Hepatocyte (in vitro differentiated cells): ENCODE measurements around the gene PIP5K1C. TPM values are rescaled to one million over a fixed set of nuclear protein-coding genes. Genes with fewer than 3 reads are reported as not detected.

Source experiments
- DNase-seq: peaks from one replicate; pipeline ENCODE4 v3.0.0-alpha.2; 2016; ENCODE audit warnings: low spot score
- H2AFZ ChIP-seq: fragments of 200-600 bp; sonication (generic); 2 replicates; pipeline ENCODE4 v1.6.0; 2016; ENCODE audit warnings: antibody characterized with exemption, mild to moderate bottlenecking
- H3K27ac ChIP-seq: fragments of 200-600 bp; sonication (generic); 2 replicates; pipeline ENCODE4 v1.5.1; 2016; ENCODE audit warnings: mild to moderate bottlenecking
- H3K27me3 ChIP-seq: fragments of 200-600 bp; sonication (generic); 2 replicates; pipeline ENCODE4 v1.6.1; 2016
- H3K36me3 ChIP-seq: fragments of 200-600 bp; sonication (generic); replicated peaks from 2 replicates; pipeline ENCODE4 v1.5.1; 2016; ENCODE audit warnings: low read depth; ENCODE audit not compliant: insufficient read depth
- H3K4me1 ChIP-seq: fragments of 200-600 bp; sonication (generic); 2 replicates; pipeline ENCODE4 v1.5.1; 2016; ENCODE audit warnings: mild to moderate bottlenecking, moderate library complexity; ENCODE audit not compliant: insufficient read depth
- H3K4me2 ChIP-seq: fragments of 200-600 bp; sonication (generic); 2 replicates; pipeline ENCODE4 v1.6.0; 2016
- H3K4me3 ChIP-seq: fragments of 200-600 bp; sonication (generic); 2 replicates; pipeline ENCODE4 v1.5.1; 2016; ENCODE audit warnings: mild to moderate bottlenecking
- H3K79me2 ChIP-seq: fragments of 200-600 bp; sonication (generic); 2 replicates; pipeline ENCODE4 v1.6.0; 2017; ENCODE audit warnings: mild to moderate bottlenecking
- H3K9me2 ChIP-seq: fragments of 200-600 bp; sonication (generic); replicated peaks from 2 replicates; pipeline ENCODE4 v1.6.0; 2017; ENCODE audit warnings: mild to moderate bottlenecking; ENCODE audit not compliant: insufficient read depth
- H3K9me3 ChIP-seq: fragments of 200-600 bp; sonication (generic); 2 replicates; pipeline ENCODE4 v1.5.1; 2016; ENCODE audit warnings: low read depth, mild to moderate bottlenecking
- H4K20me1 ChIP-seq: fragments of 200-600 bp; sonication (generic); 2 replicates; pipeline ENCODE4 v1.6.0; 2016; ENCODE audit warnings: mild to moderate bottlenecking; ENCODE audit not compliant: insufficient read depth, poor library complexity, severe bottlenecking
- CTCF ChIP-seq: fragments of 200-600 bp; sonication (generic); IDR thresholded peaks from 2 replicates; pipeline ENCODE4 v1.5.1; 2016; ENCODE audit warnings: antibody characterized with exemption, mild to moderate bottlenecking; ENCODE audit not compliant: poor library complexity
- EZH2 ChIP-seq: fragments of 200-600 bp; sonication (generic); IDR thresholded peaks from 2 replicates; pipeline ENCODE4 v1.6.1; 2016; ENCODE audit warnings: antibody characterized with exemption, mild to moderate bottlenecking, borderline replicate concordance
- EZH2phosphoT487 ChIP-seq: fragments of 200-600 bp; sonication (generic); IDR thresholded peaks from one replicate; pipeline ENCODE4 v1.6.1; 2018; ENCODE audit warnings: antibody characterized with exemption, mild to moderate bottlenecking, low read depth, moderate library complexity; ENCODE audit not compliant: unreplicated experiment, severe bottlenecking
- WGBS: methylation state at CpG from one replicate; pipeline ENCODE4 v1.1.6; 2016; ENCODE audit warnings: low lambda C conversion rate; ENCODE audit errors: missing lambda C conversion rate; 5-methylcytosine and 5-hydroxymethylcytosine counted together
- polyA plus RNA-seq: library from polyadenylated mRNA; unstranded; fragments of >200 nt; fragmentation: Nextera tagmentation; extraction: Ambion mirVana; gene quantifications from 2 replicates; pipeline ENCODE4 v1.2.1, GENCODE V29; 2016
- total RNA-seq: library from RNA; depleted of rRNA; stranded (reverse); fragments of >200 nt; gene quantifications from 2 replicates; pipeline ENCODE4 v1.2.3, GENCODE V29; 2014

The PIP5K1C gene
- total and polyA plus RNA-seq, 2 experiments from 2014 or later = 20.7 to 37.1 TPM

GRCh38 chr19:3740431-3740830, 40.2 kb upstream of the PIP5K1C start:
- H3K9me2 ChIP-seq = no peaks in the 10 kb centered on the region
- no peaks in the 10 kb centered on the region for H3K4me1 ChIP-seq
- H3K27ac ChIP-seq = no peak overlapping the region
- H3K4me3 ChIP-seq = no peak overlapping the region
- H3K36me3 ChIP-seq = no peaks in the 10 kb centered on the region
- no peaks in the 10 kb centered on the region for H3K79me2 ChIP-seq
- H3K27me3 ChIP-seq = no peaks in the 10 kb centered on the region
- no peak for TF ChIP-seq EZH2
- no peak for TF ChIP-seq EZH2phosphoT487
- no peak for TF ChIP-seq CTCF
- no peak overlapping the region for H2AFZ ChIP-seq
- DNase-seq = no peak
- 98% methylated on average over 24 of the region's 24 CpGs for WGBS
- no peaks in the 10 kb centered on the region for H4K20me1 ChIP-seq
- no peaks in the 10 kb centered on the region for H3K9me3 ChIP-seq
- no peak overlapping the region for H3K4me2 ChIP-seq

GRCh38 chr19:3738477-3739220, 38.4 kb upstream of the PIP5K1C start:
- Histone ChIP-seq H2AFZ (no peak overlapping the region), H3K4me3 (no peak overlapping the region), H3K27ac (no peak overlapping the region), H3K36me3 (no peaks in the 10 kb centered on the region), H3K9me3 (no peaks in the 10 kb centered on the region), H3K27me3 (no peaks in the 10 kb centered on the region), H3K4me2 (no peak overlapping the region), H3K9me2 (no peaks in the 10 kb centered on the region), H4K20me1 (no peaks in the 10 kb centered on the region), H3K4me1 (no peaks in the 10 kb centered on the region), H3K79me2 (no peaks in the 10 kb centered on the region)
- DNase-seq = no peak
- no peak for TF ChIP-seq EZH2phosphoT487
- TF ChIP-seq CTCF = no peak
- TF ChIP-seq EZH2 = no peak
- 95% methylated on average over 32 of the region's 32 CpGs for WGBS

- Histone ChIP-seq H3K79me2 (no peaks in the 10 kb centered on the region), H2AFZ (no peak overlapping the region), H3K27me3 (no peaks in the 10 kb centered on the region), H4K20me1 (no peaks in the 10 kb centered on the region), H3K9me3 (no peaks in the 10 kb centered on the region), H3K9me2 (no peaks in the 10 kb centered on the region), H3K36me3 (no peaks in the 10 kb centered on the region), H3K4me2 (no peak overlapping the region), H3K4me1 (no peaks in the 10 kb centered on the region), H3K4me3 (no peak overlapping the region), H3K27ac (no peak overlapping the region)
- TF ChIP-seq EZH2 (no peak), EZH2phosphoT487 (no peak), CTCF (no peak)
- 94% methylated on average over 10 of the region's 10 CpGs for WGBS
- no peak for DNase-seq
Measured at GRCh38 chr19:3737487-3738205, 37.4 kb upstream of the PIP5K1C start.
